Neural cell (in vitro differentiated cells): ENCODE measurements around the gene LCE3E. TPM values are rescaled to one million over a fixed set of nuclear protein-coding genes. Genes with fewer than 3 reads are reported as not detected.

Source experiments
- H2AFZ ChIP-seq: fragments of 200-600, 300-800 bp; sonication (generic), shearing (Covaris generic); 2 replicates; pipeline ENCODE4 v1.6.0; 2014; ENCODE audit warnings: low read depth, mild to moderate bottlenecking, antibody characterized with exemption, low read length, moderate library complexity
- H3F3A ChIP-seq: fragments of 200-600 bp; shearing (Covaris generic); 2 replicates; pipeline ENCODE4 v1.6.1; 2016; ENCODE audit warnings: mild to moderate bottlenecking, moderate library complexity, mixed read lengths, antibody characterized with exemption, low read length; ENCODE audit not compliant: insufficient read depth, poor library complexity, severe bottlenecking
- H3K27ac ChIP-seq: fragments of 200-600, 300-800 bp; sonication (generic), shearing (Covaris generic); 2 replicates; pipeline ENCODE4 v1.5.1; 2014; ENCODE audit warnings: mild to moderate bottlenecking, low read length, moderate library complexity
- H3K27me3 ChIP-seq: fragments of 300-800, 200-600 bp; sonication (generic), shearing (Covaris generic); 2 replicates; pipeline ENCODE4 v1.6.0; 2014; ENCODE audit warnings: mild to moderate bottlenecking, low read depth, low read length, moderate library complexity; ENCODE audit not compliant: insufficient read depth
- H3K36me3 ChIP-seq: fragments of 300-800, 200-600 bp; sonication (generic), shearing (Covaris generic); 2 replicates; pipeline ENCODE4 v1.5.1; 2014; ENCODE audit warnings: mild to moderate bottlenecking, antibody characterized with exemption, low read length, moderate library complexity; ENCODE audit not compliant: insufficient read depth
- H3K4me2 ChIP-seq: fragments of 300-800, 200-600 bp; sonication (generic), shearing (Covaris generic); 2 replicates; pipeline ENCODE4 v1.6.0; 2014; ENCODE audit warnings: mild to moderate bottlenecking, low read length
- H3K4me3 ChIP-seq: fragments of 300-800, 200-600 bp; sonication (generic), shearing (Covaris generic); 2 replicates; pipeline ENCODE4 v1.5.1; 2014; ENCODE audit warnings: mild to moderate bottlenecking, low read length, moderate library complexity
- H3K79me2 ChIP-seq: fragments of 200-600 bp; shearing (Covaris generic); replicated peaks from 2 replicates; pipeline ENCODE4 v1.6.0; 2014; ENCODE audit warnings: mild to moderate bottlenecking, low read length, moderate library complexity; ENCODE audit not compliant: insufficient read depth
- H3K9ac ChIP-seq: fragments of 300-800, 200-600 bp; sonication (generic), shearing (Covaris generic); 2 replicates; pipeline ENCODE4 v1.6.1; 2016; ENCODE audit warnings: mild to moderate bottlenecking, low read length, mixed read lengths
- H3K9me2 ChIP-seq: fragments of 200-600 bp; shearing (Covaris generic); 2 replicates; pipeline ENCODE4 v1.6.1; 2016; ENCODE audit warnings: mild to moderate bottlenecking, low read length, mixed read lengths; ENCODE audit not compliant: insufficient read depth
- H3K9me3 ChIP-seq: fragments of 200-600, 300-800 bp; sonication (generic), shearing (Covaris generic); 2 replicates; pipeline ENCODE4 v1.6.1; 2016; ENCODE audit warnings: mild to moderate bottlenecking, mixed run types, low read length, moderate library complexity, mixed read lengths
- H4K20me1 ChIP-seq: fragments of 200-600 bp; shearing (Covaris generic); 2 replicates; pipeline ENCODE4 v1.6.1; 2016; ENCODE audit warnings: mild to moderate bottlenecking, mixed run types; ENCODE audit not compliant: insufficient read depth
- CTCF ChIP-seq: fragments of 450-650 bp; IDR thresholded peaks from 2 replicates; pipeline ENCODE4 v1.5.1; 2014; ENCODE audit warnings: antibody characterized with exemption, mild to moderate bottlenecking, moderate library complexity; ENCODE audit not compliant: poor library complexity, severe bottlenecking
- EP300 ChIP-seq: fragments of 450-650 bp; conservative IDR thresholded peaks from 2 replicates; pipeline ENCODE4 v1.6.1; 2014; ENCODE audit warnings: antibody characterized with exemption, mild to moderate bottlenecking, moderate library complexity; ENCODE audit not compliant: poor library complexity, severe bottlenecking
- EZH2 ChIP-seq: fragments of 200-600, 300-800 bp; shearing (Covaris generic), sonication (generic); IDR thresholded peaks from 2 replicates; pipeline ENCODE4 v1.6.1; 2014; ENCODE audit warnings: antibody characterized with exemption, low read length, borderline replicate concordance, mild to moderate bottlenecking; ENCODE audit not compliant: insufficient read depth, poor library complexity, severe bottlenecking
- MXI1 ChIP-seq: fragments of 450-650 bp; conservative IDR thresholded peaks from 2 replicates; pipeline ENCODE4 v1.6.1; 2014; ENCODE audit warnings: antibody characterized with exemption, mild to moderate bottlenecking; ENCODE audit not compliant: poor library complexity, severe bottlenecking
- POLR2AphosphoS5 ChIP-seq: IDR thresholded peaks from 2 replicates; pipeline ENCODE4 v1.6.1; 2012
- RAD21 ChIP-seq: fragments of 450-650 bp; conservative IDR thresholded peaks from 2 replicates; pipeline ENCODE4 v1.6.1; 2014; ENCODE audit warnings: antibody characterized with exemption, mild to moderate bottlenecking, moderate library complexity
- SMC3 ChIP-seq: fragments of 450-650 bp; conservative IDR thresholded peaks from 2 replicates; pipeline ENCODE4 v1.6.1; 2014; ENCODE audit warnings: antibody characterized with exemption, mild to moderate bottlenecking, moderate library complexity; ENCODE audit not compliant: poor library complexity
- TAF1 ChIP-seq: IDR thresholded peaks from 2 replicates; pipeline ENCODE4 v1.6.1; 2012; ENCODE audit warnings: low read depth
- polyA plus RNA-seq: library from polyadenylated mRNA; depleted of rRNA; stranded (reverse); fragments of >200 nt; gene quantifications from 2 replicates; pipeline ENCODE4 v1.2.3, GENCODE V29; 2014
- TF ChIP-seq, protein P1 (sequence below): IDR thresholded peaks from 2 replicates; pipeline ENCODE4 v1.6.1; 2012; ENCODE audit warnings: borderline replicate concordance

LCE3E gene
- polyA plus RNA-seq, 1 donor from 2014 or later: not detected

- Histone ChIP-seq H3K9ac (no peak overlapping the region), H3K27me3 (no peaks in the 10 kb centered on the region), H3K36me3 (no peaks in the 10 kb centered on the region), H3K9me3 (peaks cover 9% of the 10 kb centered on the region), H3K4me3 (no peak overlapping the region), H2AFZ (no peak overlapping the region), H3K4me2 (no peak overlapping the region), H3K27ac (no peak overlapping the region), H3K9me2 (no peaks in the 10 kb centered on the region), H3F3A (no peaks in the 10 kb centered on the region), H4K20me1 (no peaks in the 10 kb centered on the region), H3K79me2 (no peaks in the 10 kb centered on the region)
- TF ChIP-seq TAF1 (no peak), RAD21 (no peak), EZH2 (no peak), CTCF (no peak), EP300 (no peak), MXI1 (no peak), SMC3 (no peak), POLR2AphosphoS5 (no peak)
- TF ChIP-seq, protein P1, sequence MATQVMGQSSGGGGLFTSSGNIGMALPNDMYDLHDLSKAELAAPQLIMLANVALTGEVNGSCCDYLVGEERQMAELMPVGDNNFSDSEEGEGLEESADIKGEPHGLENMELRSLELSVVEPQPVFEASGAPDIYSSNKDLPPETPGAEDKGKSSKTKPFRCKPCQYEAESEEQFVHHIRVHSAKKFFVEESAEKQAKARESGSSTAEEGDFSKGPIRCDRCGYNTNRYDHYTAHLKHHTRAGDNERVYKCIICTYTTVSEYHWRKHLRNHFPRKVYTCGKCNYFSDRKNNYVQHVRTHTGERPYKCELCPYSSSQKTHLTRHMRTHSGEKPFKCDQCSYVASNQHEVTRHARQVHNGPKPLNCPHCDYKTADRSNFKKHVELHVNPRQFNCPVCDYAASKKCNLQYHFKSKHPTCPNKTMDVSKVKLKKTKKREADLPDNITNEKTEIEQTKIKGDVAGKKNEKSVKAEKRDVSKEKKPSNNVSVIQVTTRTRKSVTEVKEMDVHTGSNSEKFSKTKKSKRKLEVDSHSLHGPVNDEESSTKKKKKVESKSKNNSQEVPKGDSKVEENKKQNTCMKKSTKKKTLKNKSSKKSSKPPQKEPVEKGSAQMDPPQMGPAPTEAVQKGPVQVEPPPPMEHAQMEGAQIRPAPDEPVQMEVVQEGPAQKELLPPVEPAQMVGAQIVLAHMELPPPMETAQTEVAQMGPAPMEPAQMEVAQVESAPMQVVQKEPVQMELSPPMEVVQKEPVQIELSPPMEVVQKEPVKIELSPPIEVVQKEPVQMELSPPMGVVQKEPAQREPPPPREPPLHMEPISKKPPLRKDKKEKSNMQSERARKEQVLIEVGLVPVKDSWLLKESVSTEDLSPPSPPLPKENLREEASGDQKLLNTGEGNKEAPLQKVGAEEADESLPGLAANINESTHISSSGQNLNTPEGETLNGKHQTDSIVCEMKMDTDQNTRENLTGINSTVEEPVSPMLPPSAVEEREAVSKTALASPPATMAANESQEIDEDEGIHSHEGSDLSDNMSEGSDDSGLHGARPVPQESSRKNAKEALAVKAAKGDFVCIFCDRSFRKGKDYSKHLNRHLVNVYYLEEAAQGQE: no peak
Observed at GRCh38 chr1:152546704-152547103, 19.9 kb downstream of the LCE3E start.

GRCh38 chr1:152543820-152544219 lies 22.8 kb downstream of the LCE3E start:
- no peak for TF ChIP-seq RAD21
- TF ChIP-seq, protein P1: no peak
- no peak for TF ChIP-seq MXI1
- no peak for TF ChIP-seq EP300
- no peak for TF ChIP-seq EZH2
- TF ChIP-seq TAF1: no peak
- no peak for TF ChIP-seq CTCF
- TF ChIP-seq POLR2AphosphoS5: no peak
- no peak for TF ChIP-seq SMC3
- no peak overlapping the region for H3K27ac ChIP-seq

More at GRCh38 chr1:152543820-152544219, 22.8 kb downstream of the LCE3E start:
- Histone ChIP-seq H3K4me3 (no peak overlapping the region), H3K4me2 (no peak overlapping the region), H3K9ac (no peak overlapping the region), H3K9me3 (peaks cover 15% of the 10 kb centered on the region), H2AFZ (no peak overlapping the region), H3K79me2 (no peaks in the 10 kb centered on the region), H3K27me3 (no peaks in the 10 kb centered on the region), H3K9me2 (no peaks in the 10 kb centered on the region), H4K20me1 (no peaks in the 10 kb centered on the region), H3K36me3 (no peaks in the 10 kb centered on the region), H3F3A (no peaks in the 10 kb centered on the region)
